ENCODE data around the gene KCNQ4. TPM values are rescaled to one million over a fixed set of nuclear protein-coding genes. Genes with fewer than 3 reads are reported as not detected.

KCNQ4 gene
- total and polyA plus RNA-seq, 2 of the 4 experiments (the other 2 are of a cell fraction), result 0.07 TPM; not detected in 1

GRCh38 chr1:40836283-40836682 lies 52.7 kb downstream of the KCNQ4 start:
- Histone ChIP-seq H3K79me1 (ENCODE audit: low read depth in 1 of 2, low read length in 2 of 2) (no peaks in the 10 kb centered on the region), H3K9me1 (ENCODE audit: insufficient read depth, low read length) (no peaks in the 10 kb centered on the region), H2BK120ac (ENCODE audit: low read depth, low read length) (no peak overlapping the region), H3K27ac (ENCODE audit: insufficient read depth, low read length) (no peak overlapping the region), H3K4me1 (ENCODE audit: control insufficient read depth, insufficient read depth, low read length) (no peaks in the 10 kb centered on the region), H3K36me3 (ENCODE audit: control insufficient read depth, insufficient read depth, low read length) (no peaks in the 10 kb centered on the region), H4K8ac (ENCODE audit: low read depth in 2 of 2, low read length in 2 of 2) (no peak overlapping the region), H3K4me3 (ENCODE audit: insufficient read depth, low read depth, low read length) (no peak overlapping the region), H3K23ac (ENCODE audit: low read depth, low read length) (no peak overlapping the region), H3K56ac (ENCODE audit: extremely low read depth, insufficient read depth, low read length) (no peak overlapping the region), H2AK9ac (replicated peaks; ENCODE audit: low read depth, low read length, poor library complexity) (no peak overlapping the region), H4K91ac (ENCODE audit: insufficient read depth, low read depth, low read length) (no peak overlapping the region), H4K5ac (ENCODE audit: low read depth, low read length) (no peak overlapping the region), H2AK5ac (ENCODE audit: low read depth, low read length) (no peak overlapping the region), H3K4ac (ENCODE audit: low read depth, low read length) (no peak overlapping the region), H3K18ac (ENCODE audit: low read depth, low read length) (no peak overlapping the region), H3K9me3 (ENCODE audit: control insufficient read depth, insufficient read depth, low read length) (no peaks in the 10 kb centered on the region), H4K20me1 (ENCODE audit: insufficient read depth, low read length) (no peaks in the 10 kb centered on the region; the same call in 1 of the 2 replicates), H3K27me3 (ENCODE audit: control insufficient read depth, insufficient read depth, low read length) (peaks cover 22% of the 10 kb centered on the region), H2BK15ac (ENCODE audit: low read depth, low read length) (no peak overlapping the region), H2BK20ac (ENCODE audit: low read depth, low read length) (no peak overlapping the region), H3K14ac (replicated peaks; ENCODE audit: low read depth, low read length) (no peak overlapping the region), H2BK5ac (ENCODE audit: low read depth, low read length, poor library complexity, severe bottlenecking) (no peak overlapping the region), H3K9ac (ENCODE audit: low read depth, low read length) (no peak overlapping the region), H2AFZ (replicated peaks; ENCODE audit: low read length, poor library complexity) (no peak overlapping the region), H3K4me2 (ENCODE audit: low read depth, low read length) (no peak overlapping the region)
- CTCF ChIA-PET, result no interaction called here
- TF ChIP-seq MAZ (IDR thresholded peaks at IDR 0.05; ENCODE audit: borderline replicate concordance, low read depth, low read length), result no peak
- no peak for TF ChIP-seq MXI1 (IDR thresholded peaks at IDR 0.05; ENCODE audit: borderline replicate concordance, low read depth, low read length)
- no peak for TF ChIP-seq CEBPB (IDR thresholded peaks at IDR 0.05; ENCODE audit: low read depth, low read length)
- TF ChIP-seq BHLHE40 (IDR thresholded peaks at IDR 0.05; ENCODE audit: low read depth, low read length), result no peak
- TF ChIP-seq NFE2L2 (IDR thresholded peaks at IDR 0.05; ENCODE audit: low read depth, low read length), result no peak
- TF ChIP-seq RCOR1 (IDR thresholded peaks at IDR 0.05; ENCODE audit: insufficient replicate concordance, low read length), result no peak
- TF ChIP-seq POLR2A (IDR thresholded peaks at IDR 0.05; ENCODE audit: low read depth, low read length), result no peak
- 80 to 100% methylated on average over 1 to 4 of the region's 4 CpGs for WGBS, 2 experiments (ENCODE audit: extremely low coverage in 2 of 2, insufficient read length in 1 of 2)
- in situ Hi-C loops (cut with MboI; ENCODE audit: low sequenced_read_pairs), result no loop called here
- dilution Hi-C loops (cut with HindIII; ENCODE audit: low sequenced_read_pairs, unreplicated experiment), result no loop called here
- POLR2A ChIA-PET (ENCODE audit: unreplicated experiment), result no interaction called here
- DNase-seq (no peak), ATAC-seq (ENCODE audit: low read depth) (no peak)
- no TSS peak for BruUV-seq (replicated peaks)
- intact Hi-C loops (cut with micrococcal nuclease), result no loop called here

Measured in IMR-90 (cell line).